ENCODE results near the gene SLBP. TPM values are rescaled to one million over a fixed set of nuclear protein-coding genes. Genes with fewer than 3 reads are reported as not detected.
"Not testable (repeated sequence)": the region's sequence is repeated elsewhere in the genome, so short reads cannot be mapped to it uniquely, and the experiment has no call there.

SLBP gene
- total and polyA plus RNA-seq, 3 donors from 2014 or later, result 118 to 173 (median 137) TPM

GRCh38 chr4:1675136-1675801, 36.9 kb downstream of the SLBP start:
- H3K36me3 ChIP-seq (ENCODE audit: low read depth, missing control alignments), result no peaks in the 10 kb centered on the region
- no peak for DNase-seq
- no peaks in the 10 kb centered on the region for H3K4me1 ChIP-seq
- H3K4me3 ChIP-seq, result no peak overlapping the region
- intact Hi-C loops (cut with DNase I; ENCODE audit: low total_unique reads), result no loop called here
- 89 to 91% methylated on average over 19 of the region's 19 CpGs for WGBS, 2 donors
- no peak overlapping the region for H3K27ac ChIP-seq
- no peaks in the 10 kb centered on the region for H3K9me3 ChIP-seq
- TF ChIP-seq CTCF (IDR thresholded peaks at IDR 0.05) (no peak), POLR2A (IDR thresholded peaks at IDR 0.05) (no peak)
- no peaks in the 10 kb centered on the region for H3K27me3 ChIP-seq

GRCh38 chr4:1674682-1675081, 37.4 kb downstream of the SLBP start:
- Histone ChIP-seq H3K4me3 (no peak overlapping the region), H3K36me3 (ENCODE audit: low read depth, missing control alignments) (no peaks in the 10 kb centered on the region), H3K9me3 (no peaks in the 10 kb centered on the region), H3K27me3 (no peaks in the 10 kb centered on the region), H3K4me1 (no peaks in the 10 kb centered on the region), H3K27ac (no peak overlapping the region)
- WGBS, 2 donors, result 71 to 73% methylated on average over 9 of the region's 9 CpGs
- no peak for DNase-seq
- no peak for TF ChIP-seq POLR2A (IDR thresholded peaks at IDR 0.05)
- no peak for TF ChIP-seq CTCF (IDR thresholded peaks at IDR 0.05)
- intact Hi-C loops (cut with DNase I; ENCODE audit: low total_unique reads), result no loop called here

GRCh38 chr4:1673671-1674070, 38.4 kb downstream of the SLBP start:
- H3K4me3 ChIP-seq, result no peak overlapping the region
- DNase-seq, result no peak
- H3K4me1 ChIP-seq, result peaks cover 5% of the 10 kb centered on the region
- H3K36me3 ChIP-seq (ENCODE audit: low read depth, missing control alignments), result no peaks in the 10 kb centered on the region
- intact Hi-C loops (cut with DNase I; ENCODE audit: low total_unique reads), result no loop called here
- H3K9me3 ChIP-seq, result no peaks in the 10 kb centered on the region
- no peak for TF ChIP-seq POLR2A (IDR thresholded peaks at IDR 0.05)
- TF ChIP-seq CTCF (IDR thresholded peaks at IDR 0.05), result no peak
- no peaks in the 10 kb centered on the region for H3K27me3 ChIP-seq
- H3K27ac ChIP-seq, result no peak overlapping the region
- 88 to 90% methylated on average over 20 of the region's 20 CpGs for WGBS, 2 donors

- intact Hi-C loops (cut with DNase I; ENCODE audit: low total_unique reads); H3K27ac ChIP-seq; DNase-seq; H3K36me3 ChIP-seq (ENCODE audit: low read depth, missing control alignments); H3K4me1 ChIP-seq; H3K9me3 ChIP-seq; H3K4me3 ChIP-seq; H3K27me3 ChIP-seq: not testable (repeated sequence)
- 88 to 95% methylated on average over 17 to 19 of the region's 20 CpGs for WGBS, 2 donors
Observed at GRCh38 chr4:1671011-1671410, 41.1 kb downstream of the SLBP start.

- Histone ChIP-seq H3K4me1 (peaks cover 8% of the 10 kb centered on the region), H3K36me3 (ENCODE audit: low read depth, missing control alignments) (no peaks in the 10 kb centered on the region), H3K27ac (no peak overlapping the region), H3K9me3 (no peaks in the 10 kb centered on the region), H3K4me3 (no peak overlapping the region), H3K27me3 (no peaks in the 10 kb centered on the region)
- intact Hi-C loops (cut with DNase I; ENCODE audit: low total_unique reads), result no loop called here
- no peak for TF ChIP-seq CTCF (IDR thresholded peaks at IDR 0.05)
- no peak for TF ChIP-seq POLR2A (IDR thresholded peaks at IDR 0.05)
- 93 to 98% methylated on average over 7 to 11 of the region's 11 CpGs for WGBS, 2 donors
- no peak for DNase-seq
Observed at GRCh38 chr4:1670279-1670678, 41.8 kb downstream of the SLBP start.
